Panc1 (cell line): Measurements from ENCODE around the gene RUFY2.

Experiments used
- CTCF ChIP-seq: fragments of 450-650 bp; IDR thresholded peaks from 2 replicates; pipeline ENCODE4 v1.5.1; 2017; ENCODE audit warnings: mild to moderate bottlenecking
- POLR2AphosphoS5 ChIP-seq: IDR thresholded peaks from 2 replicates; pipeline ENCODE4 v1.6.1; 2012; ENCODE audit warnings: mild to moderate bottlenecking, low read depth, low read length, moderate library complexity
- REST ChIP-seq, 2 experiments: IDR thresholded peaks; 2 replicates each; pipeline ENCODE4 v1.6.1; 2011 to 2012; ENCODE audit warnings: low read depth in 2 of 2, control low read depth in 1 of 2, low read length in 1 of 2, mild to moderate bottlenecking in 1 of 2, moderate library complexity in 1 of 2; ENCODE audit not compliant: insufficient read depth in 1 of 2
- SIN3A ChIP-seq: IDR thresholded peaks from 2 replicates; pipeline ENCODE4 v1.6.1; 2012; ENCODE audit warnings: low read depth, mild to moderate bottlenecking, low read length, moderate library complexity, borderline replicate concordance; ENCODE audit not compliant: insufficient read depth
- TCF7L2 ChIP-seq: IDR thresholded peaks from 2 replicates; pipeline ENCODE4 v1.6.1; 2011; ENCODE audit warnings: mild to moderate bottlenecking, low read depth, low read length, inconsistent platforms

GRCh38 chr10:68346774-68347173 lies 60.3 kb downstream of the RUFY2 start:
- TF ChIP-seq CTCF, result no peak
- TF ChIP-seq SIN3A, result no peak
- TF ChIP-seq POLR2AphosphoS5, result no peak; the same call in 1 of the 2 replicates
- TF ChIP-seq REST (IDR thresholded peaks at IDR 0.05; ENCODE audit: insufficient read depth in 1 of 2, low read depth in 2 of 2, low read length in 1 of 2), result no peak
- TF ChIP-seq TCF7L2, result no peak
